PC-3 (cell line): ENCODE data around the gene CEACAM18. TPM values are rescaled to one million over a fixed set of nuclear protein-coding genes. Genes with fewer than 3 reads are reported as not detected.
"Not testable (repeated sequence)": the region's sequence is repeated elsewhere in the genome, so short reads cannot be mapped to it uniquely, and the experiment has no call there.

Experiments used
- ATAC-seq: fragments of 200-7000 bp; cut with Tn5 transposase; 2 replicates; pipeline ENCODE4 v1.9.1; 2020; ENCODE audit warnings: mild to moderate bottlenecking, moderate library complexity
- BruUV-seq: library from RNA; stranded (reverse); fragments of 400-500 nt; replicated peaks from 2 replicates; lab custom pipeline; 2021; lab: Mats Ljungman, UMichigan
- CTCF ChIA-PET: fragments of 300-600 bp; sonication (Branson Sonifier 250); formaldehyde crosslinking; loops from one replicate; lab custom pipeline; 2022; ENCODE audit warnings: antibody characterized with exemption; lab: Charles Lee
- POLR2A ChIA-PET: fragments of 300-600 bp; sonication (Branson Sonifier 250); formaldehyde crosslinking; loops from one replicate; lab custom pipeline; 2022; ENCODE audit warnings: antibody characterized with exemption; ENCODE audit not compliant: unreplicated experiment; lab: Charles Lee
- DNase-seq: peaks from one replicate; pipeline ENCODE4 v3.0.0-alpha.2; 2015
- H2AFZ ChIP-seq: fragments of 300-600 bp; sonication (generic); 2 replicates; pipeline ENCODE4 v1.6.0; 2016; ENCODE audit warnings: antibody characterized with exemption, low read length
- H3F3A ChIP-seq: fragments of 300-600 bp; sonication (generic); one replicate; pipeline ENCODE4 v1.6.0; 2017; ENCODE audit warnings: antibody characterized with exemption, low read length, control low read depth, mild to moderate bottlenecking; ENCODE audit not compliant: unreplicated experiment
- H3K27ac ChIP-seq: fragments of 300-600 bp; sonication (generic); 2 replicates; pipeline ENCODE4 v1.5.1; 2016; ENCODE audit warnings: mild to moderate bottlenecking, low read length
- H3K27me3 ChIP-seq: fragments of 300-600 bp; sonication (generic); 2 replicates; pipeline ENCODE4 v1.6.1; 2016; ENCODE audit warnings: low read length, mixed read lengths
- H3K36me3 ChIP-seq: fragments of 300-600 bp; sonication (generic); 2 replicates; pipeline ENCODE4 v1.6.1; 2016; ENCODE audit warnings: low read depth, mixed run types, low read length, mixed read lengths
- H3K4me1 ChIP-seq: fragments of 300-600 bp; sonication (generic); 2 replicates; pipeline ENCODE4 v1.5.1; 2016; ENCODE audit warnings: low read length; ENCODE audit not compliant: insufficient read depth
- H3K4me2 ChIP-seq: fragments of 300-600 bp; sonication (generic); 2 replicates; pipeline ENCODE4 v1.6.0; 2016; ENCODE audit warnings: low read length
- H3K4me3 ChIP-seq: fragments of 300-600 bp; sonication (generic); 2 replicates; pipeline ENCODE4 v1.5.1; 2016; ENCODE audit warnings: mild to moderate bottlenecking, low read length, mixed read lengths
- H3K79me2 ChIP-seq: fragments of 300-600 bp; sonication (generic); 2 replicates; pipeline ENCODE4 v1.6.1; 2017; ENCODE audit warnings: low read length, mixed read lengths
- H3K9ac ChIP-seq: fragments of 300-600 bp; sonication (generic); 2 replicates; pipeline ENCODE4 v1.6.0; 2016; ENCODE audit warnings: mild to moderate bottlenecking, low read length
- H3K9me2 ChIP-seq: fragments of 300-600 bp; sonication (generic); replicated peaks from 2 replicates; pipeline ENCODE4 v1.6.1; 2016; ENCODE audit warnings: mixed run types, low read length, mixed read lengths
- H3K9me3 ChIP-seq: fragments of 300-600 bp; sonication (generic); 2 replicates; pipeline ENCODE4 v1.6.1; 2016; ENCODE audit warnings: low read length, mixed read lengths
- H4K20me1 ChIP-seq: fragments of 300-600 bp; sonication (generic); 2 replicates; pipeline ENCODE4 v1.6.1; 2016; ENCODE audit warnings: low read length, mixed read lengths
- CTCF ChIP-seq: fragments of 300-600 bp; sonication (generic); conservative IDR thresholded peaks from 2 replicates; pipeline ENCODE4 v1.5.1; 2017; ENCODE audit warnings: antibody characterized with exemption, low read depth, mild to moderate bottlenecking, low read length
- EZH2 ChIP-seq: fragments of 300-600 bp; sonication (generic); IDR thresholded peaks from one replicate; pipeline ENCODE4 v1.6.1; 2017; ENCODE audit warnings: antibody characterized with exemption, mild to moderate bottlenecking, low read length; ENCODE audit not compliant: unreplicated experiment
- EZH2phosphoT487 ChIP-seq: fragments of 300-600 bp; sonication (generic); IDR thresholded peaks from 2 replicates; pipeline ENCODE4 v1.6.1; 2018; ENCODE audit warnings: mild to moderate bottlenecking, antibody characterized with exemption, low read length, borderline replicate concordance
- intact Hi-C: fragments of 100-400 bp; cut with micrococcal nuclease; formaldehyde crosslinking; loops from 2 replicates; pipeline ENCODE4 v1.9.0; 2023
- total RNA-seq: library from RNA; depleted of rRNA; stranded (reverse); fragments of >200 nt; gene quantifications from 2 replicates; pipeline ENCODE4 v1.2.3, GENCODE V29; 2014

CEACAM18 gene
- total RNA-seq, 1 experiment from 2014 or later = not detected

- H3K79me2 ChIP-seq = no peaks in the 10 kb centered on the region
- CTCF ChIA-PET = no interaction called here
- H3K36me3 ChIP-seq = no peaks in the 10 kb centered on the region
- no peaks in the 10 kb centered on the region for H4K20me1 ChIP-seq
- intact Hi-C loops = no loop called here
- H3K27me3 ChIP-seq = peaks cover 62% of the 10 kb centered on the region
- no peak for DNase-seq
- TF ChIP-seq CTCF (no peak), EZH2phosphoT487 (no peak), EZH2 (no peak)
- H3K4me3 ChIP-seq = no peak overlapping the region
- no peak overlapping the region for H3K9ac ChIP-seq
- ATAC-seq = no peak
- no peak overlapping the region for H3K4me2 ChIP-seq
- no TSS peak for BruUV-seq
- no peaks in the 10 kb centered on the region for H3F3A ChIP-seq
- H3K27ac ChIP-seq = no peak overlapping the region
- no peaks in the 10 kb centered on the region for H3K4me1 ChIP-seq
- POLR2A ChIA-PET = interaction anchor here (0.6 kb wide), 1 partner anchor 137 kb away, joined by 3 read pairs; no protein-coding TSS in a partner anchor
- H3K9me3 ChIP-seq = no peaks in the 10 kb centered on the region
- H3K9me2 ChIP-seq = no peaks in the 10 kb centered on the region
- no peak overlapping the region for H2AFZ ChIP-seq
Measured at GRCh38 chr19:51497666-51498065, 19.3 kb downstream of the CEACAM18 start.

GRCh38 chr19:51500931-51501330 is 22.6 kb downstream of the CEACAM18 start:
- BruUV-seq, H3K4me3 ChIP-seq, H3K9ac ChIP-seq, H3K36me3 ChIP-seq, intact Hi-C loops, DNase-seq, H3K9me2 ChIP-seq, H3K9me3 ChIP-seq, H2AFZ ChIP-seq, H3K27ac ChIP-seq, H3F3A ChIP-seq, CTCF ChIA-PET, H3K4me2 ChIP-seq, H3K79me2 ChIP-seq, ATAC-seq, POLR2A ChIA-PET, H4K20me1 ChIP-seq, H3K4me1 ChIP-seq: not testable (repeated sequence)
- peaks cover 47% of the 10 kb centered on the region; the same call in 1 of the 2 replicates for H3K27me3 ChIP-seq

- ATAC-seq (no peak), DNase-seq (no peak)
- H3K4me1 ChIP-seq = no peaks in the 10 kb centered on the region
- CTCF ChIA-PET = no interaction called here
- no peaks in the 10 kb centered on the region for H3K9me3 ChIP-seq
- H2AFZ ChIP-seq = no peak within 1 kb of the TSS
- H3K27ac ChIP-seq = no peak within 1 kb of the TSS
- H3K9ac ChIP-seq = no peak within 1 kb of the TSS
- intact Hi-C loops = no loop called here
- peaks cover 43% of the 10 kb centered on the region; the same call in 1 of the 2 replicates for H3K27me3 ChIP-seq
- H3K36me3 ChIP-seq = no peaks in the 10 kb centered on the region
- TF ChIP-seq EZH2 (no peak), CTCF (no peak), EZH2phosphoT487 (no peak)
- no peaks in the 10 kb centered on the region for H3K79me2 ChIP-seq
- H3K9me2 ChIP-seq = no peaks in the 10 kb centered on the region
- H3K4me2 ChIP-seq = no peak within 1 kb of the TSS
- H3K4me3 ChIP-seq = no peak within 1 kb of the TSS
- no peaks in the 10 kb centered on the region for H4K20me1 ChIP-seq
- no TSS peak for BruUV-seq
- POLR2A ChIA-PET = no interaction called here
- H3F3A ChIP-seq = no peaks in the 10 kb centered on the region
Measured at GRCh38 chr19:51501594-51502263, 23.4 kb downstream of the CEACAM18 start, which contains the start of gene SIGLEC12. Gene SIGLEC12, minus strand, starts transcription at chr19:51501800. Its CDS starts 67 bp downstream, at chr19:51501733.
